ENCODE data around the gene ZBTB8B. TPM values are rescaled to one million over a fixed set of nuclear protein-coding genes. Genes with fewer than 3 reads are reported as not detected.
"Not testable (repeated sequence)": the region's sequence is repeated elsewhere in the genome, so short reads cannot be mapped to it uniquely, and the experiment has no call there.

The ZBTB8B gene
- polyA plus RNA-seq, 4 donors: 0.03 to 0.10 TPM; not detected in 2

GRCh38 chr1:32472966-32473365, 8.1 kb downstream of the ZBTB8B start:
- not testable (repeated sequence) for H3K27ac ChIP-seq (ENCODE audit: low read depth in 1 of 3, low read length in 2 of 3); H3K27me3 ChIP-seq (ENCODE audit: control insufficient read depth in 3 of 3, insufficient read depth in 3 of 3, low read length in 3 of 3); DNase-seq; H3K4me3 ChIP-seq (ENCODE audit: low read depth in 1 of 3, low read length in 3 of 3); H3K36me3 ChIP-seq (ENCODE audit: control insufficient read depth in 3 of 3, insufficient read depth in 2 of 3, low read depth in 1 of 3, low read length in 3 of 3); H3K4me1 ChIP-seq (ENCODE audit: control insufficient read depth in 3 of 3, insufficient read depth in 2 of 3, low read depth in 1 of 3, low read length in 2 of 3); FAIRE-seq; H3K9me3 ChIP-seq (ENCODE audit: control insufficient read depth in 2 of 2, insufficient read depth in 1 of 2, low read depth in 1 of 2, low read length in 1 of 2)
- 69 to 85% (median 75%) methylated on average over 11 of the region's 11 CpGs for WGBS, 3 donors

- WGBS, 3 donors: 20 to 64% (median 38%) methylated on average over 4 of the region's 4 CpGs
- no peak for DNase-seq
Measured at GRCh38 chr1:32474954-32475353, 10.1 kb downstream of the ZBTB8B start.

GRCh38 chr1:32480003-32480402, 15.1 kb downstream of the ZBTB8B start:
- Histone ChIP-seq H3K4me3 (ENCODE audit: low read depth in 1 of 3, low read length in 3 of 3) (no peak overlapping the region), H3K9me3 (ENCODE audit: control insufficient read depth in 2 of 2, insufficient read depth in 1 of 2, low read depth in 1 of 2, low read length in 1 of 2) (peaks cover 0 to 3% of the 10 kb centered on the region in 2 donors), H3K27me3 (ENCODE audit: control insufficient read depth in 3 of 3, insufficient read depth in 3 of 3, low read length in 3 of 3) (peaks cover 0 to 2% (median 0%) of the 10 kb centered on the region in 3 donors), H3K4me1 (ENCODE audit: control insufficient read depth in 3 of 3, insufficient read depth in 2 of 3, low read depth in 1 of 3, low read length in 2 of 3) (no peaks in the 10 kb centered on the region), H3K27ac (ENCODE audit: low read depth in 1 of 3, low read length in 2 of 3) (no peak overlapping the region), H3K36me3 (ENCODE audit: control insufficient read depth in 3 of 3, insufficient read depth in 2 of 3, low read depth in 1 of 3, low read length in 3 of 3) (no peaks in the 10 kb centered on the region)
- DNase-seq (no peak), FAIRE-seq (no peak)
- 48 to 59% (median 48%) methylated on average over 2 of the region's 2 CpGs for WGBS, 3 donors

More at GRCh38 chr1:32474954-32475353, 10.1 kb downstream of the ZBTB8B start:
- H3K27ac ChIP-seq (ENCODE audit: low read depth in 1 of 3, low read length in 2 of 3): no peak overlapping the region
- peaks cover 0 to 4% (median 0%) of the 10 kb centered on the region in 3 donors for H3K27me3 ChIP-seq (ENCODE audit: control insufficient read depth in 3 of 3, insufficient read depth in 3 of 3, low read length in 3 of 3)
- FAIRE-seq: no peak
- no peaks in the 10 kb centered on the region for H3K9me3 ChIP-seq (ENCODE audit: control insufficient read depth in 2 of 2, insufficient read depth in 1 of 2, low read depth in 1 of 2, low read length in 1 of 2)
- no peaks in the 10 kb centered on the region for H3K4me1 ChIP-seq (ENCODE audit: control insufficient read depth in 3 of 3, insufficient read depth in 2 of 3, low read depth in 1 of 3, low read length in 2 of 3)
- H3K4me3 ChIP-seq (ENCODE audit: low read depth in 1 of 3, low read length in 3 of 3): no peak overlapping the region
- no peaks in the 10 kb centered on the region for H3K36me3 ChIP-seq (ENCODE audit: control insufficient read depth in 3 of 3, insufficient read depth in 2 of 3, low read depth in 1 of 3, low read length in 3 of 3)

GRCh38 chr1:32480761-32481160, 15.9 kb downstream of the ZBTB8B start:
- Histone ChIP-seq H3K4me1 (ENCODE audit: control insufficient read depth in 3 of 3, insufficient read depth in 2 of 3, low read depth in 1 of 3, low read length in 2 of 3) (no peaks in the 10 kb centered on the region), H3K9me3 (ENCODE audit: control insufficient read depth in 2 of 2, insufficient read depth in 1 of 2, low read depth in 1 of 2, low read length in 1 of 2) (peaks cover 0 to 3% of the 10 kb centered on the region in 2 donors), H3K27me3 (ENCODE audit: control insufficient read depth in 3 of 3, insufficient read depth in 3 of 3, low read length in 3 of 3) (peaks cover 0 to 2% (median 0%) of the 10 kb centered on the region in 3 donors), H3K4me3 (ENCODE audit: low read depth in 1 of 3, low read length in 3 of 3) (no peak overlapping the region), H3K36me3 (ENCODE audit: control insufficient read depth in 3 of 3, insufficient read depth in 2 of 3, low read depth in 1 of 3, low read length in 3 of 3) (no peaks in the 10 kb centered on the region), H3K27ac (ENCODE audit: low read depth in 1 of 3, low read length in 2 of 3) (no peak overlapping the region)
- DNase-seq (no peak), FAIRE-seq (no peak)
- 92 to 94% (median 92%) methylated on average over 12 of the region's 12 CpGs for WGBS, 3 donors

- not testable (repeated sequence) for H3K4me1 ChIP-seq (ENCODE audit: control insufficient read depth in 3 of 3, insufficient read depth in 2 of 3, low read depth in 1 of 3, low read length in 2 of 3); H3K36me3 ChIP-seq (ENCODE audit: control insufficient read depth in 3 of 3, insufficient read depth in 2 of 3, low read depth in 1 of 3, low read length in 3 of 3); H3K4me3 ChIP-seq (ENCODE audit: low read depth in 1 of 3, low read length in 3 of 3); H3K27me3 ChIP-seq (ENCODE audit: control insufficient read depth in 3 of 3, insufficient read depth in 3 of 3, low read length in 3 of 3); H3K27ac ChIP-seq (ENCODE audit: low read depth in 1 of 3, low read length in 2 of 3); FAIRE-seq; H3K9me3 ChIP-seq (ENCODE audit: control insufficient read depth in 2 of 2, insufficient read depth in 1 of 2, low read depth in 1 of 2, low read length in 1 of 2); DNase-seq
- 86 to 91% (median 87%) methylated on average over 3 of the region's 3 CpGs for WGBS, 3 donors
Measured at GRCh38 chr1:32481788-32482187, 16.9 kb downstream of the ZBTB8B start.

GRCh38 chr1:32485554-32486255, 20.8 kb downstream of the ZBTB8B start:
- peaks cover 0 to 3% of the 10 kb centered on the region in 2 donors for H3K9me3 ChIP-seq (ENCODE audit: control insufficient read depth in 2 of 2, insufficient read depth in 1 of 2, low read depth in 1 of 2, low read length in 1 of 2)
- H3K4me3 ChIP-seq (ENCODE audit: low read depth in 1 of 3, low read length in 3 of 3): no peak overlapping the region
- FAIRE-seq (no peak), DNase-seq (no peak)
- no peaks in the 10 kb centered on the region for H3K36me3 ChIP-seq (ENCODE audit: control insufficient read depth in 3 of 3, insufficient read depth in 2 of 3, low read depth in 1 of 3, low read length in 3 of 3)
- H3K27me3 ChIP-seq (ENCODE audit: control insufficient read depth in 3 of 3, insufficient read depth in 3 of 3, low read length in 3 of 3): no peaks in the 10 kb centered on the region
- no peaks in the 10 kb centered on the region for H3K4me1 ChIP-seq (ENCODE audit: control insufficient read depth in 3 of 3, insufficient read depth in 2 of 3, low read depth in 1 of 3, low read length in 2 of 3)
- whole genome bisulfite sequencing, 3 donors: 73 to 85% (median 74%) methylated on average over 3 of the region's 3 CpGs
- no peak overlapping the region for H3K27ac ChIP-seq (ENCODE audit: low read depth in 1 of 3, low read length in 2 of 3)

- Histone ChIP-seq H3K4me1 (ENCODE audit: control insufficient read depth in 3 of 3, insufficient read depth in 2 of 3, low read depth in 1 of 3, low read length in 2 of 3) (no peaks in the 10 kb centered on the region), H3K4me3 (ENCODE audit: low read depth in 1 of 3, low read length in 3 of 3) (no peak overlapping the region), H3K27me3 (ENCODE audit: control insufficient read depth in 3 of 3, insufficient read depth in 3 of 3, low read length in 3 of 3) (no peaks in the 10 kb centered on the region), H3K36me3 (ENCODE audit: control insufficient read depth in 3 of 3, insufficient read depth in 2 of 3, low read depth in 1 of 3, low read length in 3 of 3) (no peaks in the 10 kb centered on the region), H3K27ac (ENCODE audit: low read depth in 1 of 3, low read length in 2 of 3) (no peak overlapping the region), H3K9me3 (ENCODE audit: control insufficient read depth in 2 of 2, insufficient read depth in 1 of 2, low read depth in 1 of 2, low read length in 1 of 2) (peaks cover 0 to 3% of the 10 kb centered on the region in 2 donors)
- DNase-seq: no peak
- WGBS, 3 donors: 83 to 87% (median 85%) methylated on average over 7 of the region's 7 CpGs
- no peak for FAIRE-seq
Measured at GRCh38 chr1:32486463-32487113, 21.7 kb downstream of the ZBTB8B start.

GRCh38 chr1:32487182-32487581, 22.3 kb downstream of the ZBTB8B start:
- Histone ChIP-seq H3K27me3 (ENCODE audit: control insufficient read depth in 3 of 3, insufficient read depth in 3 of 3, low read length in 3 of 3) (no peaks in the 10 kb centered on the region), H3K4me3 (ENCODE audit: low read depth in 1 of 3, low read length in 3 of 3) (no peak overlapping the region), H3K36me3 (ENCODE audit: control insufficient read depth in 3 of 3, insufficient read depth in 2 of 3, low read depth in 1 of 3, low read length in 3 of 3) (no peaks in the 10 kb centered on the region), H3K27ac (ENCODE audit: low read depth in 1 of 3, low read length in 2 of 3) (no peak overlapping the region), H3K4me1 (ENCODE audit: control insufficient read depth in 3 of 3, insufficient read depth in 2 of 3, low read depth in 1 of 3, low read length in 2 of 3) (no peaks in the 10 kb centered on the region), H3K9me3 (ENCODE audit: control insufficient read depth in 2 of 2, insufficient read depth in 1 of 2, low read depth in 1 of 2, low read length in 1 of 2) (peaks cover 0 to 3% of the 10 kb centered on the region in 2 donors)
- DNase-seq: no peak
- 74 to 91% (median 78%) methylated on average over 5 of the region's 5 CpGs for WGBS, 3 donors
- FAIRE-seq: no peak

All from small intestine (tissue), 7 donors.